Fibroblast of lung (primary cell): ENCODE measurements around the gene DMXL1.

Experiments used
- EZH2 ChIP-seq: IDR thresholded peaks from 2 replicates; pipeline ENCODE4 v1.5.1; 2012; ENCODE audit warnings: low read length, control low read depth, mild to moderate bottlenecking; ENCODE audit errors: missing control alignments
- TF ChIP-seq, protein P1 (sequence below), 2 donors: IDR thresholded peaks in 1 of 2; conservative IDR thresholded peaks in 1 of 2; 1 replicate in 1 of 2; 2 replicates in 1 of 2; pipeline ENCODE4 v1.5.1; 2011 to 2012; ENCODE audit warnings: low read length in 2 of 2, control low read depth in 1 of 2, inconsistent platforms in 1 of 2, low read depth in 1 of 2, mild to moderate bottlenecking in 1 of 2

GRCh38 chr5:119276978-119277377, 206.1 kb downstream of the DMXL1 start:
- TF ChIP-seq, protein P1, sequence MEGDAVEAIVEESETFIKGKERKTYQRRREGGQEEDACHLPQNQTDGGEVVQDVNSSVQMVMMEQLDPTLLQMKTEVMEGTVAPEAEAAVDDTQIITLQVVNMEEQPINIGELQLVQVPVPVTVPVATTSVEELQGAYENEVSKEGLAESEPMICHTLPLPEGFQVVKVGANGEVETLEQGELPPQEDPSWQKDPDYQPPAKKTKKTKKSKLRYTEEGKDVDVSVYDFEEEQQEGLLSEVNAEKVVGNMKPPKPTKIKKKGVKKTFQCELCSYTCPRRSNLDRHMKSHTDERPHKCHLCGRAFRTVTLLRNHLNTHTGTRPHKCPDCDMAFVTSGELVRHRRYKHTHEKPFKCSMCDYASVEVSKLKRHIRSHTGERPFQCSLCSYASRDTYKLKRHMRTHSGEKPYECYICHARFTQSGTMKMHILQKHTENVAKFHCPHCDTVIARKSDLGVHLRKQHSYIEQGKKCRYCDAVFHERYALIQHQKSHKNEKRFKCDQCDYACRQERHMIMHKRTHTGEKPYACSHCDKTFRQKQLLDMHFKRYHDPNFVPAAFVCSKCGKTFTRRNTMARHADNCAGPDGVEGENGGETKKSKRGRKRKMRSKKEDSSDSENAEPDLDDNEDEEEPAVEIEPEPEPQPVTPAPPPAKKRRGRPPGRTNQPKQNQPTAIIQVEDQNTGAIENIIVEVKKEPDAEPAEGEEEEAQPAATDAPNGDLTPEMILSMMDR (conservative IDR thresholded peaks at IDR 0.05 in 1 of 2, IDR thresholded peaks at IDR 0.05 in 1 of 2; ENCODE audit: low read depth in 1 of 2, low read length in 2 of 2) = no peak
- no peak for TF ChIP-seq EZH2
